HepG2 (cell line): ENCODE measurements around the gene FGFR3. TPM values are rescaled to one million over a fixed set of nuclear protein-coding genes. Genes with fewer than 3 reads are reported as not detected.

Source experiments
- AHR ChIP-seq: IDR thresholded peaks from 2 replicates; pipeline ENCODE4 v1.6.1; 2018; ENCODE audit warnings: missing genetic modification reagents, missing compliant biosample characterization
- ATRX ChIP-seq: sonication (generic); formaldehyde crosslinking; IDR thresholded peaks from 2 replicates; pipeline ENCODE4 v1.4.0; 2020; ENCODE audit warnings: missing genetic modification reagents, borderline replicate concordance
- FIP1L1 ChIP-seq: fragments of 200-400 bp; formaldehyde crosslinking; IDR thresholded peaks from 2 replicates; pipeline ENCODE4 v1.6.1; 2018; ENCODE audit warnings: low read depth, mild to moderate bottlenecking, low read length, moderate library complexity, borderline replicate concordance; ENCODE audit not compliant: insufficient read depth
- FOXK1 ChIP-seq: sonication (generic); formaldehyde crosslinking; IDR thresholded peaks from 2 replicates; pipeline ENCODE4 v1.4.0; 2020; ENCODE audit warnings: low read depth, missing genetic modification reagents, borderline replicate concordance
- FOXO1 ChIP-seq: sonication (generic); formaldehyde crosslinking; IDR thresholded peaks from 2 replicates; pipeline ENCODE4 v1.4.0; 2020; ENCODE audit warnings: missing genetic modification reagents
- STAG1 ChIP-seq: sonication (generic); formaldehyde crosslinking; IDR thresholded peaks from 2 replicates; pipeline ENCODE4 v1.4.0; 2020; ENCODE audit warnings: missing genetic modification reagents
- WIZ ChIP-seq: sonication (generic); formaldehyde crosslinking; IDR thresholded peaks from 2 replicates; pipeline ENCODE4 v1.5.1; 2020; ENCODE audit warnings: mild to moderate bottlenecking, missing genetic modification reagents
- ZBTB38 ChIP-seq: sonication (generic); formaldehyde crosslinking; IDR thresholded peaks from 2 replicates; pipeline ENCODE4 v1.5.1; 2020; ENCODE audit warnings: mild to moderate bottlenecking, missing genetic modification reagents
- ZFP62 ChIP-seq: sonication (generic); formaldehyde crosslinking; IDR thresholded peaks from 2 replicates; pipeline ENCODE4 v1.4.0; 2020; ENCODE audit warnings: missing genetic modification reagents
- ZFP91 ChIP-seq: sonication (generic); formaldehyde crosslinking; IDR thresholded peaks from 2 replicates; pipeline ENCODE4 v1.9.0; 2022; ENCODE audit warnings: missing genetic modification reagents, mild to moderate bottlenecking, borderline replicate concordance
- ZMYM4 ChIP-seq: sonication (generic); formaldehyde crosslinking; IDR thresholded peaks from 2 replicates; pipeline ENCODE4 v1.8.1; 2023; ENCODE audit warnings: mild to moderate bottlenecking, missing genetic modification reagents
- ZNF441 ChIP-seq: sonication (generic); formaldehyde crosslinking; IDR thresholded peaks from 2 replicates; pipeline ENCODE4 v1.7.0; 2021; ENCODE audit warnings: missing genetic modification reagents, borderline replicate concordance
- ZNF615 ChIP-seq: sonication (generic); formaldehyde crosslinking; IDR thresholded peaks from 2 replicates; pipeline ENCODE4 v1.5.0; 2020; ENCODE audit warnings: mild to moderate bottlenecking, missing genetic modification reagents, borderline replicate concordance
- ZNF704 ChIP-seq: sonication (generic); formaldehyde crosslinking; IDR thresholded peaks from 2 replicates; pipeline ENCODE4 v1.8.1; 2023; ENCODE audit warnings: mild to moderate bottlenecking, inconsistent platforms, moderate library complexity, missing genetic modification reagents, borderline replicate concordance
- ZNF879 ChIP-seq: sonication (generic); formaldehyde crosslinking; IDR thresholded peaks from 2 replicates; pipeline ENCODE4 v1.8.1; 2023; ENCODE audit warnings: missing genetic modification reagents
- polyA plus RNA-seq, 8 experiments: library from polyadenylated mRNA; depleted of rRNA in 3 of 8; stranded (reverse) in 7 of 8; unstranded in 1 of 8; fragments of >200 nt; fragmentation: Illumina TruSeq in 4 of 8; extraction: Trizol in 4 of 8; gene quantifications; 2 replicates each; pipeline versions ENCODE4 v1.2.1 to v1.2.3, GENCODE V29; 2011 to 2016; ENCODE audit warnings: low read depth in 4 of 8, missing spikeins in 1 of 8, mixed read lengths in 1 of 8; ENCODE audit not compliant: insufficient read depth in 1 of 8
- total RNA-seq, 5 experiments: library from RNA; depleted of rRNA; stranded (reverse); fragments of >200 nt; fragmentation: Illumina TruSeq; extraction: Trizol; gene quantifications; 2 replicates each; pipeline ENCODE4 v1.2.3, GENCODE V29; 2016; ENCODE audit warnings: low read depth in 1 of 5
- TF ChIP-seq, protein P1 (sequence below): sonication (generic); formaldehyde crosslinking; IDR thresholded peaks from 2 replicates; pipeline ENCODE4 v1.5.0; 2020; ENCODE audit warnings: missing genetic modification reagents, mild to moderate bottlenecking, borderline replicate concordance
- TF ChIP-seq, protein P2 (sequence below): sonication (generic); formaldehyde crosslinking; IDR thresholded peaks from 2 replicates; pipeline ENCODE4 v1.5.1; 2020; ENCODE audit warnings: mild to moderate bottlenecking, missing genetic modification reagents
- TF ChIP-seq, protein P3 (sequence below): sonication (generic); formaldehyde crosslinking; conservative IDR thresholded peaks from 2 replicates; pipeline ENCODE4 v1.4.0; 2020; ENCODE audit warnings: mild to moderate bottlenecking, missing genetic modification reagents, moderate library complexity

FGFR3 gene
- total and polyA plus RNA-seq, 2 of the 13 experiments (the other 11 are each of a cell fraction or from before 2014, with no cell fraction given) = 103 to 109 TPM

GRCh38 chr4:1784789-1785591, 8.1 kb upstream of the FGFR3 start (continued):
- no peak; the same call in 1 of the 2 replicates for TF ChIP-seq AHR
- TF ChIP-seq ZNF704 (CRISPR knock-in tag) = 0 out of 2 replicates have a peak, but pooled peaks have one; percentile 52
- no peak for TF ChIP-seq ZFP62 (CRISPR knock-in tag)
- peak; percentile 58; the same call in 1 of the 2 replicates for TF ChIP-seq FOXO1 (CRISPR knock-in tag)
- TF ChIP-seq, protein P1, sequence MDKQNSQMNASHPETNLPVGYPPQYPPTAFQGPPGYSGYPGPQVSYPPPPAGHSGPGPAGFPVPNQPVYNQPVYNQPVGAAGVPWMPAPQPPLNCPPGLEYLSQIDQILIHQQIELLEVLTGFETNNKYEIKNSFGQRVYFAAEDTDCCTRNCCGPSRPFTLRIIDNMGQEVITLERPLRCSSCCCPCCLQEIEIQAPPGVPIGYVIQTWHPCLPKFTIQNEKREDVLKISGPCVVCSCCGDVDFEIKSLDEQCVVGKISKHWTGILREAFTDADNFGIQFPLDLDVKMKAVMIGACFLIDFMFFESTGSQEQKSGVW (CRISPR knock-in tag) = no peak
- TF ChIP-seq ZNF615 (CRISPR knock-in tag) = no peak
- no peak for TF ChIP-seq ATRX
- peak; percentile 70; the same call in 1 of the 2 replicates for TF ChIP-seq ZMYM4
- no peak for TF ChIP-seq ZFP91 (CRISPR knock-in tag)
- no peak; the same call in 1 of the 2 replicates for TF ChIP-seq ZNF879 (CRISPR knock-in tag)
- peak; percentile 78 for TF ChIP-seq ZBTB38 (CRISPR knock-in tag)
- TF ChIP-seq, protein P2, sequence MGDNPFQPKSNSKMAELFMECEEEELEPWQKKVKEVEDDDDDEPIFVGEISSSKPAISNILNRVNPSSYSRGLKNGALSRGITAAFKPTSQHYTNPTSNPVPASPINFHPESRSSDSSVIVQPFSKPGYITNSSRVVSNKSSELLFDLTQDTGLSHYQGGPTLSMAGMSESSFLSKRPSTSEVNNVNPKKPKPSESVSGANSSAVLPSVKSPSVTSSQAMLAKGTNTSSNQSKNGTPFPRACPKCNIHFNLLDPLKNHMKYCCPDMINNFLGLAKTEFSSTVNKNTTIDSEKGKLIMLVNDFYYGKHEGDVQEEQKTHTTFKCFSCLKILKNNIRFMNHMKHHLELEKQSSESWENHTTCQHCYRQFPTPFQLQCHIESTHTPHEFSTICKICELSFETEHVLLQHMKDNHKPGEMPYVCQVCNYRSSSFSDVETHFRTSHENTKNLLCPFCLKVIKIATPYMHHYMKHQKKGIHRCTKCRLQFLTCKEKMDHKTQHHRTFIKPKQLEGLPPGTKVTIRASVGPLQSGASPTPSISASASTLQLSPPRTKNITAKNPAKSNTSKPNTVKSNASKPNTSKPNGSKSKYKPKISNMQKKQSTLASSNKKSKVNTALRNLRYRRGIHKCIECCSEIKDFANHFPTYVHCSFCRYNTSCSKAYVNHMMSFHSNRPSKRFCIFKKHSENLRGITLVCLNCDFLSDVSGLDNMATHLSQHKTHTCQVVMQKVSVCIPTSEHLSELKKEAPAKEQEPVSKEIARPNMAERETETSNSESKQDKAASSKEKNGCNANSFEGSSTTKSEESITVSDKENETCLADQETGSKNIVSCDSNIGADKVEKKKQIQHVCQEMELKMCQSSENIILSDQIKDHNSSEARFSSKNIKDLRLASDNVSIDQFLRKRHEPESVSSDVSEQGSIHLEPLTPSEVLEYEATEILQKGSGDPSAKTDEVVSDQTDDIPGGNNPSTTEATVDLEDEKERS = no peak
- peak; percentile 56; the same call in 1 of the 2 replicates for TF ChIP-seq ZNF441
- no peak for TF ChIP-seq FIP1L1
- no peak for TF ChIP-seq WIZ
- TF ChIP-seq, protein P3, sequence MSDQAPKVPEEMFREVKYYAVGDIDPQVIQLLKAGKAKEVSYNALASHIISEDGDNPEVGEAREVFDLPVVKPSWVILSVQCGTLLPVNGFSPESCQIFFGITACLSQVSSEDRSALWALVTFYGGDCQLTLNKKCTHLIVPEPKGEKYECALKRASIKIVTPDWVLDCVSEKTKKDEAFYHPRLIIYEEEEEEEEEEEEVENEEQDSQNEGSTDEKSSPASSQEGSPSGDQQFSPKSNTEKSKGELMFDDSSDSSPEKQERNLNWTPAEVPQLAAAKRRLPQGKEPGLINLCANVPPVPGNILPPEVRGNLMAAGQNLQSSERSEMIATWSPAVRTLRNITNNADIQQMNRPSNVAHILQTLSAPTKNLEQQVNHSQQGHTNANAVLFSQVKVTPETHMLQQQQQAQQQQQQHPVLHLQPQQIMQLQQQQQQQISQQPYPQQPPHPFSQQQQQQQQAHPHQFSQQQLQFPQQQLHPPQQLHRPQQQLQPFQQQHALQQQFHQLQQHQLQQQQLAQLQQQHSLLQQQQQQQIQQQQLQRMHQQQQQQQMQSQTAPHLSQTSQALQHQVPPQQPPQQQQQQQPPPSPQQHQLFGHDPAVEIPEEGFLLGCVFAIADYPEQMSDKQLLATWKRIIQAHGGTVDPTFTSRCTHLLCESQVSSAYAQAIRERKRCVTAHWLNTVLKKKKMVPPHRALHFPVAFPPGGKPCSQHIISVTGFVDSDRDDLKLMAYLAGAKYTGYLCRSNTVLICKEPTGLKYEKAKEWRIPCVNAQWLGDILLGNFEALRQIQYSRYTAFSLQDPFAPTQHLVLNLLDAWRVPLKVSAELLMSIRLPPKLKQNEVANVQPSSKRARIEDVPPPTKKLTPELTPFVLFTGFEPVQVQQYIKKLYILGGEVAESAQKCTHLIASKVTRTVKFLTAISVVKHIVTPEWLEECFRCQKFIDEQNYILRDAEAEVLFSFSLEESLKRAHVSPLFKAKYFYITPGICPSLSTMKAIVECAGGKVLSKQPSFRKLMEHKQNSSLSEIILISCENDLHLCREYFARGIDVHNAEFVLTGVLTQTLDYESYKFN (CRISPR knock-in tag) = peak; percentile 89
- no peak for TF ChIP-seq FOXK1
- TF ChIP-seq STAG1 (CRISPR knock-in tag) = peak; percentile 31
